Activated T-cell treated with anti-CD3 and anti-CD28 coated beads for 1 hour (primary cell): ENCODE measurements around the gene RGS7.

Experiments
- DNase-seq: peaks from one replicate; pipeline ENCODE4 v3.0.0-alpha.2; 2020; ENCODE audit warnings: low read depth

Gene RGS7

GRCh38 chr1:241079047-241079446 lies 278.0 kb downstream of the RGS7 start:
- DNase-seq, result no peak

- DNase-seq, result no peak
Observed at GRCh38 chr1:241077386-241078147, 279.4 kb downstream of the RGS7 start.

DNA sequence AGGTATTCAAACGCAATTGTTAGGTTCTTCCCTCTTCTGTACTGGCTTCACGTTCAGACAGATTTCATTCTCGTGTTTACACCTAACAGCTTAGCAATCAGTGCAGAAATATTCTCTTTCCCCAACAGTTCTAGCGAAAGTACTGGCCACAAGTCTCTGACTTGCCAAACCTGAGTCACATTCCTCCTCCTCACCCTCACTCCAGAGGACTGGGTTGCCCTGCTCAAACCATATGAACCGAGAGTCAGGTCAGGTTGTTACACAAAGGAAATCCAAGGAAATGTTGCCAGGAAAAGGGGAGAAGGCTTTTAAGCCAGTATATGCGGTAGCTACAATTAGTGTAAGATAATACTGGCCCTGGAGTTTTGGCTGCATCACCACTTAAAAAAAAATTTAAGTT lies 282.5 kb downstream of the RGS7 start:
- DNase-seq, result no peak

DNA sequence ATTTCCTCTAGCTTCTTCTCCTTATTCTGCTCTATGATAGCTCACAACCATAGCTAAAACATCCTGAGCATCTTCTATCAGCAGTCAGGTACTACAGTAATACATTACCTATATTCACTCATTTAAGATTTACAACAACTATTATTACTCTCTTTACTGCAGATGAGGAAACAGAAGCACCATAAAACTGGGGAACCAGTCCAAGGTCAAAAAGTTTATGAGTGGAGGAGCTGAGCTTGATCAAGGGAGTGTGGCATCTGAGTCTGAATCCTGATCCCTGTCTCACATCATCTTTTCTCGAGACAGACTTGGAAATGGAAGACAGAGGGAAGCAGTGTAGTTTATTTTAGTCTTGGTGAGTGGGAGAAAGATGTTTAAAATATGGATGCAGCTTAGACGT lies 288.6 kb downstream of the RGS7 start:
- no peak for DNase-seq

- DNase-seq, result no peak
Observed at GRCh38 chr1:241063276-241063675, 293.7 kb downstream of the RGS7 start.

DNA sequence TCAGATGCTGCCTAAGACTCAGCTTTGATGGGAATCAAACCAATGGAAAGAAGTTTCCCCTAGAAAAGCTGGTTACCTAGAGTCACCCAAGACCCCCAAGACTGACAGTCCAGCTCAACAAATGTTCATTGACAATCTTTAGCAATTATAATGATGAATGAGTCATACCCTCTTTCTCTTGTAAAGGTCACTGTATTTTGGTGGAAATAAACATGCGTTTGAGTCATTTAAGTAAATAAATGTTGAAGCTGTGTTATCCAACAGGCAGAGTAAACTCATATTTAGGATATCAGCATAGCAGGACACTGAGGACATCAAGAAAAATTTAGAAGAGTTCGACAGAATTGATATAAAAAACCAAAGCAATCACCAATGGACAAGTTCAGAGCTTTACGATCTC lies 295.9 kb downstream of the RGS7 start:
- no peak for DNase-seq

DNA sequence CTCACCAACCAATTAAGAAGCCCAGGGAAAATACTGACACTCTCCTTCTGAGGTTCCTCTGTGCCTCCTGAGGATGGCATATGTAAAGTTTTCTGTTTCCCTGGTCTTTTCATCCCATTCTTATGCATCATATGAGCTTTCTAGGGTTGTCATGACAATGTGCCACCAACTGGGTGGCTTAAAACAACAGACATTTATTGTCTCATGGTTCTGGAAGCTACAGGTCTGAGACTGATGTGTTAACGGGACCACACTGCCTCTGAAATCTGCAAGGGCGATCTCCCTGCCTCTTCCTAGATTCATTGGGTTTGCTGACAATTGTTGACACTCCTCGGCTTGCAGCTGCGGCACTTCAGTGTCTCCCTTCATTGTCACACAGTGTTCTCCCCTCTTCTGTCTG lies 308.4 kb downstream of the RGS7 start:
- DNase-seq, result no peak

DNA sequence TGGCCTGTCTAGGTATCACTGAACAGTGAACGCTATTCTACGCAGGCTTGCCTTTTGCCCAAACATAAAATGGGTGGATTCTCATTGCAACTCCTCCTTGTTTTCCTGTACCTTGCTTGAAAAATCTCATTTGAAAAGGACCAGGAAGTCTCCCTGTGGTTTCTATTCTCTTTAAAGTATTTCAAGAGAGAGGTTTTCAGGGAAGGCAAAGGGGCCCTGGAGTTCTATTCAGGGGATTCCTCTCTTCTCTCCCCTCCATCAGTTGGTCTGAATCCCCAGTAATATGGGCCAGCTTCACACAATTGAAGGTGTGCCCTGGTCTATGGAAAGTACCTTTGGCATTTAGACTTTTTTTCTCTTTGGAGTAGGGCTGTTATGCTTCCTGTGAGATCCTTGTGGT lies 311.3 kb downstream of the RGS7 start:
- DNase-seq, result no peak

DNA sequence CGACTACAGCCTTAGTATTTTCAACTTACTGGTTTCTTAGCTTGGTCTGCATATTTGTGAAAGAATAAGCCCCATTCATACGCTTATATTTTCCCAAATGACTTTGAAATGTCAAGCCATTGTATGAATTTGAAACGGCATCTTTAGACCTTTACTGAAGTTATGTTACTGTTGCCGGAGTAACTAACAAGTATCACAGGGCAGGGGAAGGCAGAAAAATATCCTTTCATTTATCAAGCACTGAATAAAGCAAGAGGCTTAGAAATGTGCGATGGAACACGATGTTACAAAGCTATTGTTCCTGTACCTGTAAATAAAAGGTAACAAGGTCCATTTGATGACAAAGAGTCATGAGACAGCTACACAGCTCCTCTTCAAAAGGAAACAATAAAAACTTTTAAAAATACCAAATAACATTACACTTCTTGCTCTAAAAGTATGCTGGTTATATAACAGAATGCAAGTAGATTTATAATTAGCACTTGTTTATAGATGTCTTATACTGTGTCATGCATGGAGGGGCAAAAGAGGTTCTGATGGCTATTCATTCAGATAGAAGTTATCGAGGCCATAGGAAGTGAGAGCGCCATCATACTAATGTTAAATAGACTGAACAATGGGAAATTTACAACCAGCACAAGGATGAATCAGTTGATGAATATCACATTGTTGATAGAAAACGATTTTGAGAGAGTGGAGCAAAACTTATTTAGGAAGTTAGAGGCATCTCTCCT lies 322.6 kb downstream of the RGS7 start:
- no peak for DNase-seq

DNA sequence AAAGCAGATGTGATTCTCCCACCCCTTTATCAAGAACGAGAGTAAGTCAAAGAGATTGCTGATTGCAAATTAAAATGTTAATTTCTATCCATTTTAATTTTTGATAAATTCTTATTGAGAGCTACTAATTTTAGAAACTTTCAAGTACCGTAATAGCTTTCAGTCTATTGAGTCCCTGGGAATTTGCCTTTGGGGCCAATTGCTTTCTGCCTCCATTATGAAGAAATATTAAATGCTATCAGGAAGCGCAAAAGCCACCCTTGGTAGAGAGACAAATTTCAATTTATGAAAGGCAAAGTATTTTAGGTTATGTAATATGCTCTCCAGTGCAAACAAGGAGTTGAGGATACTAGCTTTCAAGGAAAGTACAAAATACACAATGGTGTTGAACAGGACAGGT lies 332.2 kb downstream of the RGS7 start:
- DNase-seq, result no peak

GRCh38 chr1:241022366-241022765 lies 334.6 kb downstream of the RGS7 start:
- no peak for DNase-seq

DNA sequence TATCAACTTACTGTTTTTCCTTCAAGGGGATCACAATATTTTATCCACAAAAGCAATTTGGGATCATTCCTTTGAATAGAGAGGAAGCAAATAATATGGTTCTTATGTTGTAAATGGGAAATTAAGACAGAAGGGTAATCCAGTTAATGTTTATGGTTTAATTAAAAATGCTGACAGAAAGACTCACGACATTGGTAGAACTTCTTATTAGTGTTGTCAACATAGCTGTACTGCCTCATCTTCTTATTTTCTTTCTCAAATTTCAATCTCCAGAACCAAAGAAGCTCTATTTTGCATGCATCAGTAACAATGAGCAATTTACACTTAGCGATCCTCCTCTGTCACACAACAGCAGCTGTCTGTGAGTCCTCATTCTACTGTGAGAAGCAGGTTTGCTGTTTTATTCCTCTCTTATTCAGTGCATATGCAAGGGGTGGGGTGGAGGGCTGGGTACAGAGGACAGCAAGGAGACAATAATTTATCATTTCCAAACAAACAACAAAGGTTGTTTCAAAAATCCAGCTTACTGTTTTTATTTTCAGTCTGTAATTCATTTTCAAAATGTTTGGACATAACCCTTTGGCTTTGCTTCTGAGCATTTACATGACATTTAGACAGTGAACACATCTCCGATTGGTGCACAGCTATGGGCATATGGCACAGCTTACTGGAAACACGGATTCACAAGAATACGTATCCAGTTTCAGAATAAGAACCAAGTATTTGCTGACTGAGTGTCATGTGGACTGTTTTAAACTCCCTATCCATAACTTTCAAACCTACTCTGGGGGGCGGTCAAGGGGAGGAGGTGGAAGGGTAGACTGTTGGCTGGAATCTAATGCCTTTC lies 335.9 kb downstream of the RGS7 start:
- no peak for DNase-seq

DNA sequence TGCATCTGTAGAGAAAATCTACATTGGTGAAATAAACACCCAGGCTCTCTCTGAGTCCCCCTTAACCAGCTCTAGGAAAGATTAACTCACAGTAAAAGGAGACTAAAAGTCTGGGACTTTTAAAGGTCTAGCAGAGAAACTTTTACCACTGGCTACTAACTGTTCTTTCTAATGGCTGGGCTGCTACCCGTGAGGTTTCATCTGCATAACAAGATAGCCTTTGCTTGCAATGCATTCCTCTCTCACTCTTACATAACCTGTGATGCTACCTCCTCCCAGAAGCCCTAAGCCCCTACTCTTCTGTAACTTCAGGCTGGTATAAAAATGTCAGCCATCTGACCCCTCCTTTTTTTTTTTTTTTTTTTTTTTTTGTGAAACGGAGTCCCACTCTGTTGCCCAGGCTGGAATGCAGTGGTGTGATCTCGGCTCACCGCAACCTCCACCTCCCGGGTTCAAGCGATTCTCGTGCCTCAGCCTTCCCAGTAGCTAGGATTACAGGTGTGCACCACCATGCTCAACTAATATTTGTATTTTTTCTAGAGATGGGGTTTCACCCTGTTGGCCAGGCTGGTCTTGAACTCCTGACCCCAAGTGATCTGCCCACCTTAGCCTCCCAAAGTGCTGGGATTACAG lies 344.2 kb downstream of the RGS7 start:
- no peak for DNase-seq

- DNase-seq, result no peak
Observed at GRCh38 chr1:241007668-241008067, 349.3 kb downstream of the RGS7 start.

GRCh38 chr1:240999826-241000225 lies 357.2 kb downstream of the RGS7 start:
- no peak for DNase-seq

DNA sequence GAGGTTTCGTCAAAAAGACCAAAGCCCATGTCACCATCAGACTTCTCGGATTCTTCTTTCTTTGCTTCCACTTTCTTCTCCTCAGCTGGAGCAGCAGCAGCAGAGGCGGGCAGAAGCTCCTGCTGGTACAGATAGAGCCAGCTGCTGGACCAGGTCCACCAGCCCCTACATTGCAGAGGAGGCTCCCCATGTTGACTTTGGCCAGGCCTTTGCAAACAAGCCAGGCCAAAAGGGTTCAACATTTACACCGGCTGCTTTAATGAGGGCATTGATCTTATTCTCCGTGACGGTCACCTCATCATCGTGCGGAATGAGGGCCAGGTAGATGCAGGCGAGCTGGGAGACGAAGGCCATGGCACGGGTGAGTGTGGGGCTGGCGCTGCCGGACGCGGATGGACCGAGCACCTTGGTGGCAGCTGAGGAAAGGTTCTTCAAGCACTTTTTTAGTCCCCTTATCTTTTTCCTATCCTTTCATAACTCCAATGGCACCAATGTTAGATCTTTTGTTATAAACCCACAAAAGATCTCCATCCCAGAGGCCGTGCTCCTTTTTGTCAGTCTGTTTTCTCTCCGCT lies 358.5 kb downstream of the RGS7 start:
- DNase-seq, result no peak

GRCh38 chr1:240998024-240998423 lies 359.0 kb downstream of the RGS7 start:
- DNase-seq, result no peak

- DNase-seq, result no peak
Observed at GRCh38 chr1:240993004-240993403, 364.0 kb downstream of the RGS7 start.

- no peak for DNase-seq
Observed at GRCh38 chr1:240991230-240991629, 365.8 kb downstream of the RGS7 start.

DNA sequence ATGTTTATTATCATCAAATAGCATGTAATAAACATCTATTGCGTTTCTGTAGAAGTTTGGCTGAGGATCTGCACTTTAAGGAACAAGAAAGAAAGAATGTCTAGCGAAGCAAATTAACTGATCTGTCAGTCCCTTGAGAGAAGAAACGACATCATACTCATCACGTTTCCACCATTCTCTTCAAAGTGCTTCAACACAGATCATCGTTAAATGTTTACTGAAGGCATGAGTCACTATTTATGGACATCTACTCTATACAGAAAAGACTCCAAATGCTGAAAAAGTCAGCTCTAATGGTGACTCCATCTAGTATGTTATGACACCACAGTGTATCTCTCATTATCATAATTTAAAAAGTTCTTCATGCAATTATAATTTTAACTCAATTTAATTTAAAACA lies 369.1 kb downstream of the RGS7 start:
- no peak for DNase-seq

DNA sequence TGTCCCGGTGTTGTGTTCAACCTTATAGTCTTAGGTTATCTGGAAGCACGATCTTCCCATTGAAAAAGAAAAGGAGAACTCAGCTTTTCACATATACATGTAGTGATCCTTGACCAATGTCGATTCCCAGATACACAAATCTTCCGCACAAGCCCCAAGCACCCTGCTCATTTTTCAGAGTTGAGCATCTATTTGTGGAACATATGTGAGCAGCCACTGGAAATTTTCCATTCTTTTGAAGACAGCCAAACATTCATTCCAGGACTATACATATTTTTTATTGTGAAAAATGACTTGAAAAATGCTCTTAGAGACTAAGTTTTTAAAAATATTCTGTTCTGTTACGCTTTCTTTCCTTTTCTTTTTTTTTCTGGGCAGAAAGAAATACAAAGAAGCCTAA lies 371.9 kb downstream of the RGS7 start:
- no peak for DNase-seq

- DNase-seq, result no peak
Observed at GRCh38 chr1:240980342-240980741, 376.7 kb downstream of the RGS7 start.
